Endothelial cell of umbilical vein (primary cell): ENCODE data around the gene ASIC1. TPM values are rescaled to one million over a fixed set of nuclear protein-coding genes. Genes with fewer than 3 reads are reported as not detected.

Source experiments
- BruUV-seq: library from RNA; stranded (reverse); fragments of 400-500 nt; replicated peaks from 2 replicates; lab custom pipeline; 2021; lab: Mats Ljungman, UMichigan
- CTCF ChIA-PET: fragments of 300-600, 350-600 bp; sonication (Branson Sonifier 250); formaldehyde crosslinking; loops from one replicate; lab custom pipeline; 2021; ENCODE audit warnings: antibody characterized with exemption, inconsistent platforms; lab: Charles Lee
- POLR2A ChIA-PET: fragments of 300-600, 350-600 bp; sonication (Branson Sonifier 250); formaldehyde crosslinking; loops from one replicate; lab custom pipeline; 2021; ENCODE audit warnings: antibody characterized with exemption, inconsistent platforms; lab: Charles Lee
- DNase-seq: peaks from one replicate; pipeline ENCODE4 v3.0.0-alpha.2; 2011; ENCODE audit warnings: low read depth, low spot score
- FAIRE-seq: peaks from 2 replicates; lab custom pipeline; 2011; peaks lifted over from hg19 to GRCh38; lab: Jason Lieb, UNC
- H2AFZ ChIP-seq: 2 replicates; pipeline ENCODE4 v1.6.0; 2012; ENCODE audit warnings: low read depth, low read length, control low read depth, inconsistent platforms
- H3K27ac ChIP-seq: 2 replicates; pipeline ENCODE4 v1.5.1; 2011; ENCODE audit warnings: low read depth, mild to moderate bottlenecking, control low read depth, low read length, moderate library complexity; ENCODE audit not compliant: insufficient read depth
- H3K27me3 ChIP-seq, 2 experiments: 2 replicates each; pipeline versions ENCODE4 v1.6.0 to v1.6.1; 2011; ENCODE audit warnings: low read length in 2 of 2, mixed read lengths in 1 of 2; ENCODE audit not compliant: control insufficient read depth in 2 of 2, insufficient read depth in 2 of 2
- H3K36me3 ChIP-seq, 2 experiments: 2 replicates in 1 of 2; 3 replicates in 1 of 2; pipeline ENCODE4 v1.5.1; 2011; ENCODE audit warnings: low read length in 2 of 2, mild to moderate bottlenecking in 1 of 2, moderate library complexity in 1 of 2; ENCODE audit not compliant: control insufficient read depth in 2 of 2, insufficient read depth in 2 of 2; ENCODE audit errors: extremely low read depth in 1 of 2
- H3K4me1 ChIP-seq: 3 replicates; pipeline ENCODE4 v1.5.1; 2011; ENCODE audit warnings: mild to moderate bottlenecking, low read length; ENCODE audit not compliant: control insufficient read depth, insufficient read depth; ENCODE audit errors: extremely low read depth
- H3K4me2 ChIP-seq: 2 replicates; pipeline ENCODE4 v1.6.1; 2011; ENCODE audit warnings: low read length, control low read depth, mixed read lengths; ENCODE audit not compliant: insufficient read depth
- H3K4me3 ChIP-seq, 3 experiments: fragments of 200-600 bp in 1 of 3; sonication (generic), shearing (Covaris generic) in 1 of 3; replicated peaks in 1 of 3; 2 replicates each; pipeline ENCODE4 v1.5.1; 2011 to 2016; ENCODE audit warnings: control low read depth in 3 of 3, low read length in 3 of 3, mild to moderate bottlenecking in 2 of 3, inconsistent platforms in 1 of 3, low read depth in 1 of 3, moderate library complexity in 1 of 3; ENCODE audit not compliant: insufficient read depth in 1 of 3
- H3K79me2 ChIP-seq: 2 replicates; pipeline ENCODE4 v1.6.0; 2012; ENCODE audit warnings: low read length, inconsistent platforms; ENCODE audit not compliant: control insufficient read depth, insufficient read depth
- H3K9ac ChIP-seq: replicated peaks from 2 replicates; pipeline ENCODE3; 2011; ENCODE audit warnings: low read length, control low read depth; ENCODE audit not compliant: insufficient read depth; ENCODE audit errors: extremely low read depth
- H3K9me1 ChIP-seq: replicated peaks from 3 replicates; pipeline ENCODE4 v1.6.0; 2011; ENCODE audit warnings: mild to moderate bottlenecking, low read length; ENCODE audit not compliant: control insufficient read depth, insufficient read depth; ENCODE audit errors: extremely low read depth
- H3K9me3 ChIP-seq: replicated peaks from 2 replicates; pipeline ENCODE4 v1.5.1; 2012; ENCODE audit warnings: low read length, inconsistent platforms; ENCODE audit not compliant: control insufficient read depth, insufficient read depth
- H4K20me1 ChIP-seq: replicated peaks from 2 replicates; pipeline ENCODE3; 2011; ENCODE audit warnings: mild to moderate bottlenecking, low read length; ENCODE audit not compliant: control insufficient read depth, insufficient read depth; ENCODE audit errors: extremely low read depth
- FOS ChIP-seq: IDR thresholded peaks from 2 replicates; pipeline ENCODE4 v1.6.1; 2011; ENCODE audit warnings: mild to moderate bottlenecking, low read length, moderate library complexity, borderline replicate concordance; ENCODE audit not compliant: insufficient read depth
- GATA2 ChIP-seq: IDR thresholded peaks from 2 replicates; pipeline ENCODE4 v1.7.0; 2011; ENCODE audit warnings: low read depth, mild to moderate bottlenecking, moderate library complexity, mixed read lengths, low read length; ENCODE audit not compliant: insufficient read length, insufficient read depth
- POLR2A ChIP-seq: IDR thresholded peaks from 2 replicates; pipeline ENCODE4 v1.6.1; 2012; ENCODE audit warnings: low read depth, mild to moderate bottlenecking, control low read depth, low read length
- POLR2AphosphoS5 ChIP-seq: IDR thresholded peaks from 2 replicates; pipeline ENCODE4 v1.6.1; 2012; ENCODE audit warnings: low read depth, mild to moderate bottlenecking, control low read depth, low read length, moderate library complexity; ENCODE audit not compliant: insufficient read depth
- dilution Hi-C: fragments of 300-500 bp; cut with MboI; formaldehyde crosslinking; loops from one replicate; pipeline ENCODE4 v1.15.0; 2019; ENCODE audit warnings: low sequenced_read_pairs; ENCODE audit not compliant: extremely low pct_ligation_motif_present
- intact Hi-C: fragments of 100-400 bp; cut with micrococcal nuclease; formaldehyde crosslinking; loops from one replicate; pipeline ENCODE4 v1.10.0; 2022
- polyA plus RNA-seq, 4 experiments: library from polyadenylated mRNA; depleted of rRNA in 3 of 4; stranded (reverse) in 3 of 4; unstranded in 1 of 4; fragments of >200 nt; gene quantifications; 2 replicates each; pipeline versions ENCODE4 v1.2.1 to v1.2.3, GENCODE V29; 2011 to 2012; ENCODE audit warnings: missing spikeins in 1 of 4
- total RNA-seq: library from RNA; stranded (reverse); gene quantifications from 2 replicates; pipeline ENCODE4 v1.2.3, GENCODE V29; 2021
- TF ChIP-seq, protein P1 (sequence below), 2 donors: IDR thresholded peaks; 1 replicate in 1 of 2; 2 replicates in 1 of 2; pipeline ENCODE4 v1.5.1; 2011; ENCODE audit warnings: low read length in 2 of 2, mild to moderate bottlenecking in 2 of 2, moderate library complexity in 2 of 2, control low read depth in 1 of 2, inconsistent platforms in 1 of 2, low read depth in 1 of 2; ENCODE audit not compliant: insufficient read depth in 1 of 2; ENCODE audit errors: extremely low read depth in 1 of 2
- TF ChIP-seq, protein P2 (sequence below): IDR thresholded peaks from 2 replicates; pipeline ENCODE4 v1.6.1; 2011; ENCODE audit not compliant: insufficient read depth, insufficient read length

The ASIC1 gene
- total and polyA plus RNA-seq, 2 donors (not counting 3 experiments of a cell fraction or from before 2014, with no cell fraction given): 0.53 to 0.66 TPM

DNA sequence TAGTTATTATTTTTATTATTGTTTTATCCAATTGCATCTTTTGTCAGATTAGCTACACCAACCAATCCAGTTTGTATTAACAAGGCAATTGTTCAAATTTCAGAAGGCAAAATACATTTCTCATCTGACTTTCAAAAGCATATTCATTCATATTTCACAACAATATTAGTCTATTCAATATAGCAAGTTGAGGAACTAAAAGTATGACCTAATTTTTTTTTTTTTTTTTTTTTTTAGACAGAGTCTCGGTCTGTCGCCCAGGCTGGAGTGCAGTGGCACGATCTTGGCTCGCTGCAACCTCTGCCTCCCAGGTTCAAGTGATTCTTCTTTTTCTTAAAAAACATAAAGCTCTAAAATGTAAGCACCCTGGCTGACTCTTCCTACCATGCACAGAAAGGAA lies 71.9 kb downstream of the ASIC1 start:
- H3K9me1 ChIP-seq: no peaks in the 10 kb centered on the region
- POLR2A ChIA-PET: interaction anchor here (0.7 kb wide), 1 partner anchor 9 kb away, joined by 4 read pairs; no protein-coding TSS in a partner anchor

DNA sequence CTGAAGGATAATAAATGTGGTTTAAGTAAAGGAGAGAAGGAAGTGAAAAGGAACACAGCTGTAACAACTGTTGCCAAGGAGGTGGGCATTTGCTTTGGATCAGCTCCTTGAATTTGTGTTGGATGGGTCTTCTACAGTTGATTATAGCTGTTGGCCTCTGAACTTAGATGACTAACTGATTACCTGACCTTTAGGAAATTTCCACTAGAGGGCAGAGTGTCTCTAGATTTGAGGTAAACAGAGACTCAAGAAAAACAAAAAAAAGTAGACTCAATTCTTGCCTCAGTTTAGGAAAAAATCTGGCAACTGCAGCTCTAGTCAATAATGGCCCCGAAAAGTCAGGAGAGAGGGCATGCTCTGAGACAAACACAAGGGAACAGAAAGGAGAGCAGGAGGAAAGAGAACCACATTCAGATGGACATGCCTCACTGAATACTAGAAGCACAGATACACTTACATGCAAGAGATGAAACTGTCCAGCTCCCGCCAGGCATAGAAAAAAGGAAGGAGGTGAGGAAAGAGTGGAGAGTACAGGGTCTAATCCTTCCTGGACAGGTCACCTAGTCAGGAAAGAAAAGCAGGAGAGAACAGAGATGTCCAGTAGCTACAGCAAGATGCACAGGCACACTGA lies 75.2 kb downstream of the ASIC1 start:
- Histone ChIP-seq H3K4me2 (no peak overlapping the region), H3K79me2 (no peaks in the 10 kb centered on the region), H3K9me3 (no peaks in the 10 kb centered on the region), H3K9me1 (no peaks in the 10 kb centered on the region), H2AFZ (no peak overlapping the region), H3K4me3 (no peak overlapping the region), H3K9ac (no peak overlapping the region), H3K27ac (no peak overlapping the region), H3K36me3 (peaks cover 10 to 32% of the 10 kb centered on the region in 2 experiments), H3K27me3 (no peaks in the 10 kb centered on the region), H4K20me1 (no peaks in the 10 kb centered on the region), H3K4me1 (peaks cover 4% of the 10 kb centered on the region)
- dilution Hi-C loops: no loop called here
- ChIA-PET CTCF (interaction anchor here (0.6 to 4.3 kb wide), 11 partner anchors 15 to 186 kb away, joined by 3 to 47 read pairs (median 5); partner anchors contain the start of gene COX14), POLR2A (interaction anchor here (0.8 kb wide), 1 partner anchor 20 kb away, joined by 3 read pairs; the partner anchor contains the start of gene COX14)
- BruUV-seq: no TSS peak
- intact Hi-C loops: loop anchor here (1.0 kb wide), 3 partner anchors 43 to 182 kb away; no protein-coding TSS in a partner anchor
- DNase-seq: no peak
- FAIRE-seq: peak; percentile 21
- TF ChIP-seq, protein P1, sequence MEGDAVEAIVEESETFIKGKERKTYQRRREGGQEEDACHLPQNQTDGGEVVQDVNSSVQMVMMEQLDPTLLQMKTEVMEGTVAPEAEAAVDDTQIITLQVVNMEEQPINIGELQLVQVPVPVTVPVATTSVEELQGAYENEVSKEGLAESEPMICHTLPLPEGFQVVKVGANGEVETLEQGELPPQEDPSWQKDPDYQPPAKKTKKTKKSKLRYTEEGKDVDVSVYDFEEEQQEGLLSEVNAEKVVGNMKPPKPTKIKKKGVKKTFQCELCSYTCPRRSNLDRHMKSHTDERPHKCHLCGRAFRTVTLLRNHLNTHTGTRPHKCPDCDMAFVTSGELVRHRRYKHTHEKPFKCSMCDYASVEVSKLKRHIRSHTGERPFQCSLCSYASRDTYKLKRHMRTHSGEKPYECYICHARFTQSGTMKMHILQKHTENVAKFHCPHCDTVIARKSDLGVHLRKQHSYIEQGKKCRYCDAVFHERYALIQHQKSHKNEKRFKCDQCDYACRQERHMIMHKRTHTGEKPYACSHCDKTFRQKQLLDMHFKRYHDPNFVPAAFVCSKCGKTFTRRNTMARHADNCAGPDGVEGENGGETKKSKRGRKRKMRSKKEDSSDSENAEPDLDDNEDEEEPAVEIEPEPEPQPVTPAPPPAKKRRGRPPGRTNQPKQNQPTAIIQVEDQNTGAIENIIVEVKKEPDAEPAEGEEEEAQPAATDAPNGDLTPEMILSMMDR (IDR thresholded peaks at IDR 0.05; ENCODE audit: extremely low read depth in 1 of 2, insufficient read depth in 1 of 2, low read depth in 1 of 2, low read length in 2 of 2): peak in 1 of 2 donors; percentile 46
- TF ChIP-seq POLR2A: no peak

More for the DNA sequence above, 71.9 kb downstream of the ASIC1 start:
- Histone ChIP-seq H4K20me1 (no peaks in the 10 kb centered on the region), H3K9ac (no peak overlapping the region), H3K9me3 (no peaks in the 10 kb centered on the region), H3K4me2 (no peak overlapping the region), H3K4me1 (peaks cover 5% of the 10 kb centered on the region), H3K27ac (no peak overlapping the region), H3K4me3 (no peak overlapping the region), H3K27me3 (no peaks in the 10 kb centered on the region), H3K36me3 (peaks cover 7 to 28% of the 10 kb centered on the region in 2 experiments), H2AFZ (no peak overlapping the region), H3K79me2 (no peaks in the 10 kb centered on the region)
- no peak for TF ChIP-seq FOS
- TF ChIP-seq POLR2AphosphoS5: no peak
- TF ChIP-seq GATA2: no peak
- TF ChIP-seq, protein P2, sequence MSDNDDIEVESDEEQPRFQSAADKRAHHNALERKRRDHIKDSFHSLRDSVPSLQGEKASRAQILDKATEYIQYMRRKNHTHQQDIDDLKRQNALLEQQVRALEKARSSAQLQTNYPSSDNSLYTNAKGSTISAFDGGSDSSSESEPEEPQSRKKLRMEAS: no peak
- intact Hi-C loops (no loop called here), dilution Hi-C loops (no loop called here)
- BruUV-seq: no TSS peak
- no peak for DNase-seq
- CTCF ChIA-PET: interaction anchor here (0.7 to 4.3 kb wide), 3 partner anchors 17 to 569 kb away, joined by 3 to 47 read pairs (median 22); partner anchors contain the start of gene COX14
- FAIRE-seq: no peak
